GM12892 (cell line): ENCODE measurements around the gene MVK.

Experiments
- POLR2A ChIP-seq: IDR thresholded peaks from 2 replicates; pipeline ENCODE4 v1.6.1; 2011; ENCODE audit warnings: low read depth, low read length, control low read depth
- POLR2AphosphoS5 ChIP-seq: IDR thresholded peaks from 2 replicates; pipeline ENCODE4 v1.6.1; 2011; ENCODE audit warnings: low read depth, low read length, control low read depth

GRCh38 chr12:109630815-109631214, 57.2 kb downstream of the MVK start:
- TF ChIP-seq POLR2A (no peak), POLR2AphosphoS5 (no peak)
